IPS-11a (cell line): Measurements from ENCODE around the gene OR2T33.
"Not testable (repeated sequence)": the region's sequence is repeated elsewhere in the genome, so short reads cannot be mapped to it uniquely, and the experiment has no call there.

Experiments
- H3K4me3 ChIP-seq: one replicate; pipeline ENCODE4 v1.5.1; 2013; ENCODE audit warnings: low read depth, low read length, control low read depth

The OR2T33 gene

GRCh38 chr1:248277876-248278275 is at the start of gene OR2T33:
Gene OR2T33, minus strand, starts transcription at chr1:248277976. Its CDS starts 4,162 bp downstream, at chr1:248273814.
- no peak within 1 kb of the TSS for H3K4me3 ChIP-seq

GRCh38 chr1:248324468-248324867 is 46.7 kb upstream of the OR2T33 start, which contains the start of gene OR2M7:
Gene OR2M7, minus strand, starts transcription at chr1:248324568. Its CDS starts 0 bp downstream, at chr1:248324568.
- no peak within 1 kb of the TSS for H3K4me3 ChIP-seq

- H3K4me3 ChIP-seq: no peak overlapping the region
Measured at GRCh38 chr1:248316796-248317195, 39.0 kb upstream of the OR2T33 start.

GRCh38 chr1:248306740-248307139 is 29.0 kb upstream of the OR2T33 start:
- not testable (repeated sequence) for H3K4me3 ChIP-seq

GRCh38 chr1:248306103-248306502 is 28.3 kb upstream of the OR2T33 start:
- H3K4me3 ChIP-seq: no peak overlapping the region

GRCh38 chr1:248305672-248306071 is 27.9 kb upstream of the OR2T33 start:
- not testable (repeated sequence) for H3K4me3 ChIP-seq

- H3K4me3 ChIP-seq: no peak within 1 kb of the TSS
Measured at GRCh38 chr1:248303324-248303723, 25.5 kb upstream of the OR2T33 start, which contains the start of gene OR2T12. Gene OR2T12, minus strand, starts transcription at chr1:248303424. Its CDS starts 7,846 bp downstream, at chr1:248295578.

GRCh38 chr1:248288391-248288790 is 10.6 kb upstream of the OR2T33 start:
- H3K4me3 ChIP-seq: no peak overlapping the region

- not testable (repeated sequence) for H3K4me3 ChIP-seq
Measured at GRCh38 chr1:248273225-248273624, 4.6 kb downstream of the OR2T33 start.

- H3K4me3 ChIP-seq: no peak overlapping the region
Measured at GRCh38 chr1:248268178-248268577, 9.6 kb downstream of the OR2T33 start.

GRCh38 chr1:248259309-248259708 is 18.5 kb downstream of the OR2T33 start:
- H3K4me3 ChIP-seq: not testable (repeated sequence)

GRCh38 chr1:248243204-248243603 is 34.6 kb downstream of the OR2T33 start:
- H3K4me3 ChIP-seq: no peak overlapping the region

GRCh38 chr1:248239478-248239877 is 38.3 kb downstream of the OR2T33 start:
- H3K4me3 ChIP-seq: no peak overlapping the region

GRCh38 chr1:248231117-248231516 is 46.7 kb downstream of the OR2T33 start, which contains the start of gene OR2M4:
Gene OR2M4, plus strand, starts transcription at chr1:248231417. Its CDS starts 7,512 bp downstream, at chr1:248238929.
- H3K4me3 ChIP-seq: no peak within 1 kb of the TSS

- no peak overlapping the region for H3K4me3 ChIP-seq
Measured at GRCh38 chr1:248229360-248229908, 48.3 kb downstream of the OR2T33 start.

- no peak overlapping the region for H3K4me3 ChIP-seq
Measured at GRCh38 chr1:248225537-248225936, 52.2 kb downstream of the OR2T33 start.
